ENCODE results near the gene GNG12.

The GNG12 gene

DNA sequence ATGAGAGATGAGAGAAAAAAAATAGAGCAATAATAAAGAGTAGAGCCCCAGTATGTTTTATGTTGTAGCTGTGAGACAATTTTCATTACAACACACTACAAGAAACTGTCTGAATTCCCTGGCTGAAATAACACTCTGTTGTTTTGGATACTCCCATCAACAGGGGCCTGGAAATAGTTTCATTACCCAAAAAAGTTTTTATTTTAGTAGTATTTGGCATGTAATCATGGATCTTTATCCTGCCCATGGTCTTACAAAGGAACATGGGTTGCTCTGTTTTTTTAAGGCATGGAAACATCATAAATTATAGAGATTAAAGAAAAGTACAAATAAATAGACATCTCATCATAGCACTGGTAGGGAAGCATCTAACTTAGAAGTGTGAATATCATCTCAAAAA is 56.3 kb downstream of the GNG12 start:
- no peak for TF ChIP-seq CTCF (IDR thresholded peaks at IDR 0.05; ENCODE audit: extremely low read depth, missing control alignments)
- no peak for DNase-seq (ENCODE audit: low spot score)

DNA sequence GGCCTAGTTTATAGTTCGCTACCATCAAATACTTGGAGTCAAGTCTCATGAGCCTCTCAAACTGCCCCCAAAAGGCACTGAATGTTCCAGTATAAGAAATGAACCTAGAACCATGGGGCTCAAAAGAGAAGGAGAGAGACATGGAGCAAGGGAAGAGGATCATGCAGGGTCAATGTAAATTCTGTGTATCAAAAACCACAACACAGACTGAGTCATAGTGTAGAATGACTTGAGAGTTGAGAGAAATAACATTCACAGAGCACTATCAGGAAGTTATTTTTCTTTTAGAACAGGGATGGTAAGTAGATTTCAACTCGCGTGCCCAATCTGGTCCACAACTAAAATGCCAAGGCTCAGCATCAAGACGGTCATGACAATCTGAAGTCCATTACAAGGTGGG is 59.8 kb downstream of the GNG12 start:
- no peak for DNase-seq (ENCODE audit: low spot score)
- no peak for TF ChIP-seq CTCF (IDR thresholded peaks at IDR 0.05; ENCODE audit: extremely low read depth, missing control alignments)

DNA sequence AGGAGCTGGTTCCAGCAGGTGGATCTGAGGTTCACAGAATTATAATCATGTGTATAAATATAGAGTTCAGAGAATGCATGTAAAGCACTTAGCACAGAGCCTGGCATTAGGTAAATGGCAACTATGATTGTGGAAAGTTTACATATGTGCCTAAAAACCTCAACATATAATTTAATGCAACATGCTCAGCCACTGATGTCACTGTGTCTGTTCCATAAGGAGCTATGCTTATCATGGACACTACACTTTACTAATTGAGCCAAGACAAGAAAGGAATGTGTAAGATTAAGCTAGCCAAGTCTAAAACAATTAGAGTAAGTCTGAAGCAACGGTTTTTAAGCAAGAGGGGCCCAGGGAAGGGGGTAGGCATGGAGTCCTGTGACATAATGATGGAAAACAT is 61.5 kb downstream of the GNG12 start:
- no peak for DNase-seq (ENCODE audit: low spot score)
- TF ChIP-seq CTCF (IDR thresholded peaks at IDR 0.05; ENCODE audit: extremely low read depth, missing control alignments), result no peak

DNA sequence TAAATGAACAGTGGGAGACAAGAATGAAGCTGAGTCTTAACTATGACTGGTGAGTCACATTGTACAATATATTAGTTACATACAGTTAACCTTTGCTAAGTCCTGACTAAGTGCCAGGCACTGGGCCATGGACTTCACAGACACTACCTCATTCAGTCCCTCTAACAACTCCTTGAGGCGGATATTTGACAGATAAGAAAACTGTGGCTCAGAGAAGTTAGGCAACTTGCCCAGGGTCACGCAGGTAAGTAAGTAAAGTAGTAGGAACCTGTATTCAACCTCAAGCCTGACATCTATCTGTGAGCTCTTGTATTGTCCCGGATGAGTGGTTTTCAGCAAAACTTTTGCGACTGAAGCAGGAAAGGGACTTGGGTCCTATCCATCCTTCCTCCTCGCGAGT is 62.1 kb downstream of the GNG12 start:
- DNase-seq (ENCODE audit: low spot score), result no peak
- TF ChIP-seq CTCF (IDR thresholded peaks at IDR 0.05; ENCODE audit: extremely low read depth, missing control alignments), result no peak

- TF ChIP-seq CTCF (IDR thresholded peaks at IDR 0.05; ENCODE audit: extremely low read depth, missing control alignments), result no peak
- DNase-seq (ENCODE audit: low spot score), result no peak
Observed at GRCh38 chr1:67769633-67770256, 63.5 kb downstream of the GNG12 start.

DNA sequence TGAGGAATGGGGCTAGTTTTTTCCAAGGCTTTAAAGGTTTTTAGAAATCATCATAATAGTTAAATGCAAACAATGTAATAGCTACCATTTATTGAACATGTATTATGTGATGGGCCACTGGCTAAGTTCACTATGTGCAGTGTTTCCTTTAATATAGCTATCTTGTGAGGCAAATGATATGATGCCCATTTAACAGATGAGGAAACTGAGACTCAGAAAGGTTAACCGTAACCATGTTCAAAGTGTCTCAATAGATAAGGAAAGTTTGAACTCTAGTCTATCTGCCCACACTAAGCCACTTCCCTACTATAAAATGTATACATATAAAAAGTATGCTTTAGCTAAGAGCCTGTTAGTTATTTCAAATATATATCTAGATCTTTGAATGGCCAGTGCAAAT is 64.8 kb downstream of the GNG12 start:
- DNase-seq (ENCODE audit: low spot score), result no peak
- no peak for TF ChIP-seq CTCF (IDR thresholded peaks at IDR 0.05; ENCODE audit: extremely low read depth, missing control alignments)

GRCh38 chr1:67767103-67767782 is 66.0 kb downstream of the GNG12 start:
- no peak for TF ChIP-seq CTCF (IDR thresholded peaks at IDR 0.05; ENCODE audit: extremely low read depth, missing control alignments)
- DNase-seq (ENCODE audit: low spot score), result no peak

All from GM20000 (cell line).